Neuron (in vitro differentiated cells): ENCODE measurements around the gene RIPK4.
"Not testable (repeated sequence)": the region's sequence is repeated elsewhere in the genome, so short reads cannot be mapped to it uniquely, and the experiment has no call there.

Experiments
- H2AFZ ChIP-seq: one replicate; pipeline ENCODE4 v1.6.1; 2013; ENCODE audit warnings: low read depth, mild to moderate bottlenecking, inconsistent platforms, low read length, moderate library complexity
- H3K27me3 ChIP-seq: one replicate; pipeline ENCODE4 v1.6.1; 2013; ENCODE audit warnings: low read length; ENCODE audit not compliant: insufficient read depth
- H3K36me3 ChIP-seq: one replicate; pipeline ENCODE4 v1.6.1; 2013; ENCODE audit warnings: low read length; ENCODE audit not compliant: insufficient read depth
- H3K4me1 ChIP-seq: one replicate; pipeline ENCODE4 v1.6.1; 2013; ENCODE audit warnings: low read length; ENCODE audit not compliant: insufficient read depth
- H3K4me3 ChIP-seq: 2 replicates; pipeline ENCODE4 v1.5.1; 2013; ENCODE audit warnings: mild to moderate bottlenecking, low read length, moderate library complexity
- H3K9me3 ChIP-seq: one replicate; pipeline ENCODE4 v1.6.1; 2013; ENCODE audit warnings: low read length

RIPK4 gene

GRCh38 chr21:41706263-41706639 lies 60.6 kb downstream of the RIPK4 start:
- no peaks in the 10 kb centered on the region for H3K4me1 ChIP-seq
- peaks cover 11% of the 10 kb centered on the region for H3K27me3 ChIP-seq
- no peaks in the 10 kb centered on the region for H3K9me3 ChIP-seq
- no peak overlapping the region for H2AFZ ChIP-seq
- H3K36me3 ChIP-seq = no peaks in the 10 kb centered on the region
- no peak overlapping the region for H3K4me3 ChIP-seq

- H3K9me3 ChIP-seq = no peaks in the 10 kb centered on the region
- peaks cover 5% of the 10 kb centered on the region for H3K27me3 ChIP-seq
- H3K4me1 ChIP-seq = no peaks in the 10 kb centered on the region
- no peaks in the 10 kb centered on the region for H3K36me3 ChIP-seq
- H3K4me3 ChIP-seq = no peak overlapping the region
- no peak overlapping the region for H2AFZ ChIP-seq
These were observed 61.1 kb downstream of the RIPK4 start for GRCh38 chr21:41705546-41706262.

- no peaks in the 10 kb centered on the region for H3K9me3 ChIP-seq
- no peak overlapping the region for H2AFZ ChIP-seq
- H3K27me3 ChIP-seq = peaks cover 2% of the 10 kb centered on the region
- H3K4me3 ChIP-seq = no peak overlapping the region
- H3K4me1 ChIP-seq = no peaks in the 10 kb centered on the region
- no peaks in the 10 kb centered on the region for H3K36me3 ChIP-seq
These were observed 62.9 kb downstream of the RIPK4 start for GRCh38 chr21:41703857-41704501.

GRCh38 chr21:41701749-41702148 lies 65.1 kb downstream of the RIPK4 start:
- Histone ChIP-seq H3K9me3 (no peaks in the 10 kb centered on the region), H3K27me3 (peaks cover 2% of the 10 kb centered on the region), H3K4me1 (no peaks in the 10 kb centered on the region), H3K4me3 (no peak overlapping the region), H3K36me3 (no peaks in the 10 kb centered on the region), H2AFZ (no peak overlapping the region)

- Histone ChIP-seq H3K9me3 (no peaks in the 10 kb centered on the region), H2AFZ (no peak overlapping the region), H3K4me3 (no peak overlapping the region), H3K27me3 (no peaks in the 10 kb centered on the region), H3K36me3 (no peaks in the 10 kb centered on the region), H3K4me1 (no peaks in the 10 kb centered on the region)
These were observed 67.5 kb downstream of the RIPK4 start for GRCh38 chr21:41699311-41699710.

GRCh38 chr21:41698071-41698470 lies 68.8 kb downstream of the RIPK4 start:
- Histone ChIP-seq H3K4me1 (no peaks in the 10 kb centered on the region), H2AFZ (no peak overlapping the region), H3K36me3 (no peaks in the 10 kb centered on the region), H3K27me3 (no peaks in the 10 kb centered on the region), H3K9me3 (no peaks in the 10 kb centered on the region), H3K4me3 (no peak overlapping the region)

- H3K9me3 ChIP-seq = no peaks in the 10 kb centered on the region
These were observed 71.3 kb downstream of the RIPK4 start for GRCh38 chr21:41695513-41695912.

GRCh38 chr21:41694042-41694441 lies 72.8 kb downstream of the RIPK4 start:
- not testable (repeated sequence) for H3K4me1 ChIP-seq, H3K4me3 ChIP-seq, H3K27me3 ChIP-seq, H3K36me3 ChIP-seq, H2AFZ ChIP-seq, H3K9me3 ChIP-seq

More at GRCh38 chr21:41695513-41695912, 71.3 kb downstream of the RIPK4 start:
- no peaks in the 10 kb centered on the region for H3K4me1 ChIP-seq
- H2AFZ ChIP-seq = no peak overlapping the region
- H3K36me3 ChIP-seq = no peaks in the 10 kb centered on the region
- H3K27me3 ChIP-seq = no peaks in the 10 kb centered on the region
- H3K4me3 ChIP-seq = no peak overlapping the region

GRCh38 chr21:41692185-41692565 lies 74.7 kb downstream of the RIPK4 start:
- H3K27me3 ChIP-seq = no peaks in the 10 kb centered on the region
- H3K36me3 ChIP-seq = no peaks in the 10 kb centered on the region
- H3K4me1 ChIP-seq = no peaks in the 10 kb centered on the region
- H2AFZ ChIP-seq = no peak overlapping the region
- H3K9me3 ChIP-seq = no peaks in the 10 kb centered on the region
- H3K4me3 ChIP-seq = no peak overlapping the region

GRCh38 chr21:41691205-41692184 lies 75.4 kb downstream of the RIPK4 start:
- Histone ChIP-seq H3K36me3 (no peaks in the 10 kb centered on the region), H3K4me3 (no peak overlapping the region), H2AFZ (no peak overlapping the region), H3K27me3 (no peaks in the 10 kb centered on the region), H3K4me1 (no peaks in the 10 kb centered on the region), H3K9me3 (no peaks in the 10 kb centered on the region)
